Measurements from ENCODE around the gene CNR1. TPM values are rescaled to one million over a fixed set of nuclear protein-coding genes. Genes with fewer than 3 reads are reported as not detected.
A peak's percentile ranks its signal among the peaks of the same experiment; 100 is the strongest.

CNR1 gene
- total RNA-seq, 1 donor from 2014 or later: 1.00 TPM

GRCh38 chr6:88165087-88165843, 882 bp downstream of the CNR1 start:
- peaks cover 4% of the 10 kb centered on the region for H3K4me1 ChIP-seq (ENCODE audit: insufficient read depth, low read length)
- H3K27me3 Mint-ChIP-seq (ENCODE audit: low read depth, unreplicated experiment): peaks cover 47% of the 10 kb centered on the region
- peak overlapping the region; percentile 61 for H3K9ac ChIP-seq (ENCODE audit: low read length)

GRCh38 chr6:88164061-88164460, 2.1 kb downstream of the CNR1 start:
- no peak overlapping the region for H2AFZ ChIP-seq (ENCODE audit: low read depth, low read length)
- Mint-ChIP-seq H3K27me3 (ENCODE audit: low read depth, unreplicated experiment) (peaks cover 36% of the 10 kb centered on the region), H3K27ac (ENCODE audit: unreplicated experiment) (no peak overlapping the region), H3K4me1 (ENCODE audit: low read depth, unreplicated experiment) (no peaks in the 10 kb centered on the region), H3K9me3 (ENCODE audit: unreplicated experiment) (peaks cover 8% of the 10 kb centered on the region), H3K4me3 (ENCODE audit: unreplicated experiment) (no peak overlapping the region), H3K36me3 (ENCODE audit: low read depth, unreplicated experiment) (no peaks in the 10 kb centered on the region)
- H3K4me2 ChIP-seq (ENCODE audit: low read length): no peak overlapping the region
- no peak for TF ChIP-seq EZH2 (IDR thresholded peaks at IDR 0.05; ENCODE audit: insufficient read depth, low read length)
- TF ChIP-seq CTCF (IDR thresholded peaks at IDR 0.05; ENCODE audit: insufficient read depth, low read depth, low read length): no peak
- FAIRE-seq (no peak), DNase-seq (ENCODE audit: low read depth) (no peak)
- H3K27ac ChIP-seq (ENCODE audit: low read depth, low read length): no peak overlapping the region
- H3K4me3 ChIP-seq (ENCODE audit: insufficient read depth, low read depth, low read length): no peak overlapping the region
- H3K4me1 ChIP-seq (ENCODE audit: insufficient read depth, low read length): peaks cover 4% of the 10 kb centered on the region
- no peaks in the 10 kb centered on the region for H4K20me1 ChIP-seq (ENCODE audit: insufficient read depth, low read length)
- H3K36me3 ChIP-seq (ENCODE audit: insufficient read depth, low read length): no peaks in the 10 kb centered on the region
- H3K79me2 ChIP-seq (ENCODE audit: insufficient read depth, low read length): no peaks in the 10 kb centered on the region
- peaks cover 46% of the 10 kb centered on the region for H3K27me3 ChIP-seq (ENCODE audit: insufficient read depth, low read length)
- H3K9ac ChIP-seq (ENCODE audit: low read length): no peak overlapping the region
- H3K9me3 ChIP-seq (ENCODE audit: insufficient read depth, low read depth, low read length): no peaks in the 10 kb centered on the region

More at GRCh38 chr6:88165087-88165843, 882 bp downstream of the CNR1 start:
- H3K36me3 ChIP-seq (ENCODE audit: insufficient read depth, low read length): no peaks in the 10 kb centered on the region
- no peak overlapping the region for H3K27ac ChIP-seq (ENCODE audit: low read depth, low read length)
- Mint-ChIP-seq H3K4me1 (ENCODE audit: low read depth, unreplicated experiment) (no peaks in the 10 kb centered on the region), H3K27ac (ENCODE audit: unreplicated experiment) (no peak overlapping the region), H3K9me3 (ENCODE audit: unreplicated experiment) (peaks cover 8% of the 10 kb centered on the region), H3K4me3 (ENCODE audit: unreplicated experiment) (peak overlapping the region; percentile 85), H3K36me3 (ENCODE audit: low read depth, unreplicated experiment) (no peaks in the 10 kb centered on the region)
- H3K4me2 ChIP-seq (ENCODE audit: low read length): peak overlapping the region; percentile 94
- DNase-seq (ENCODE audit: low read depth): no peak
- peak overlapping the region; percentile 85 for H2AFZ ChIP-seq (ENCODE audit: low read depth, low read length)
- no peak for TF ChIP-seq CTCF (IDR thresholded peaks at IDR 0.05; ENCODE audit: insufficient read depth, low read depth, low read length)
- no peak for TF ChIP-seq EZH2 (IDR thresholded peaks at IDR 0.05; ENCODE audit: insufficient read depth, low read length)
- peaks cover 47% of the 10 kb centered on the region for H3K27me3 ChIP-seq (ENCODE audit: insufficient read depth, low read length)
- peak overlapping the region; percentile 59 for H3K4me3 ChIP-seq (ENCODE audit: insufficient read depth, low read depth, low read length)
- H4K20me1 ChIP-seq (ENCODE audit: insufficient read depth, low read length): no peaks in the 10 kb centered on the region
- FAIRE-seq: no peak
- H3K79me2 ChIP-seq (ENCODE audit: insufficient read depth, low read length): no peaks in the 10 kb centered on the region
- no peaks in the 10 kb centered on the region for H3K9me3 ChIP-seq (ENCODE audit: insufficient read depth, low read depth, low read length)

- no peak overlapping the region for H3K27ac ChIP-seq (ENCODE audit: low read depth, low read length)
- no peak for TF ChIP-seq CTCF (IDR thresholded peaks at IDR 0.05; ENCODE audit: insufficient read depth, low read depth, low read length)
- DNase-seq (ENCODE audit: low read depth) (no peak), FAIRE-seq (no peak)
- peaks cover 4% of the 10 kb centered on the region for H3K4me1 ChIP-seq (ENCODE audit: insufficient read depth, low read length)
- no peaks in the 10 kb centered on the region for H3K36me3 ChIP-seq (ENCODE audit: insufficient read depth, low read length)
- no peaks in the 10 kb centered on the region for H3K79me2 ChIP-seq (ENCODE audit: insufficient read depth, low read length)
- no peak overlapping the region for H3K27ac Mint-ChIP-seq (ENCODE audit: unreplicated experiment)
- peaks cover 41% of the 10 kb centered on the region for H3K27me3 ChIP-seq (ENCODE audit: insufficient read depth, low read length)
- H3K9me3 Mint-ChIP-seq (ENCODE audit: unreplicated experiment): peaks cover 8% of the 10 kb centered on the region
- H3K9me3 ChIP-seq (ENCODE audit: insufficient read depth, low read depth, low read length): no peaks in the 10 kb centered on the region
- H3K4me2 ChIP-seq (ENCODE audit: low read length): no peak overlapping the region
- no peak overlapping the region for H2AFZ ChIP-seq (ENCODE audit: low read depth, low read length)
- no peak overlapping the region for H3K9ac ChIP-seq (ENCODE audit: low read length)
- no peaks in the 10 kb centered on the region for H3K4me1 Mint-ChIP-seq (ENCODE audit: low read depth, unreplicated experiment)
- no peak overlapping the region for H3K4me3 Mint-ChIP-seq (ENCODE audit: unreplicated experiment)
- no peak overlapping the region for H3K4me3 ChIP-seq (ENCODE audit: insufficient read depth, low read depth, low read length)
- H4K20me1 ChIP-seq (ENCODE audit: insufficient read depth, low read length): no peaks in the 10 kb centered on the region
- H3K36me3 Mint-ChIP-seq (ENCODE audit: low read depth, unreplicated experiment): no peaks in the 10 kb centered on the region
- peaks cover 32% of the 10 kb centered on the region for H3K27me3 Mint-ChIP-seq (ENCODE audit: low read depth, unreplicated experiment)
Measured at GRCh38 chr6:88163616-88164015, 2.5 kb downstream of the CNR1 start.
